MG63 (cell line): Measurements from ENCODE around the gene RETREG1. TPM values are rescaled to one million over a fixed set of nuclear protein-coding genes. Genes with fewer than 3 reads are reported as not detected.
"Not testable (repeated sequence)": the region's sequence is repeated elsewhere in the genome, so short reads cannot be mapped to it uniquely, and the experiment has no call there.

Source experiments
- DNase-seq: peaks from one replicate; pipeline ENCODE4 v3.0.0-alpha.2; 2020
- H3K27me3 ChIP-seq: fragments of 250-450 bp; sonication (Bioruptor Pico); 2 replicates; pipeline ENCODE4 v1.5.1; 2020; ENCODE audit warnings: mild to moderate bottlenecking, moderate library complexity
- H3K36me3 ChIP-seq: fragments of 250-450 bp; sonication (Bioruptor Pico); 2 replicates; pipeline ENCODE4 v1.5.1; 2020; ENCODE audit warnings: mild to moderate bottlenecking, moderate library complexity
- H3K4me3 ChIP-seq: fragments of 250-450 bp; sonication (Bioruptor Pico); 2 replicates; pipeline ENCODE4 v1.5.1; 2020; ENCODE audit warnings: mild to moderate bottlenecking, moderate library complexity
- H3K9me3 ChIP-seq: fragments of 250-450 bp; sonication (Bioruptor Pico); 2 replicates; pipeline ENCODE4 v1.5.1; 2020; ENCODE audit warnings: mild to moderate bottlenecking, moderate library complexity
- total RNA-seq: library from RNA; depleted of rRNA; stranded (reverse); fragments of >200 nt; shearing (Covaris generic); gene quantifications from 2 replicates; pipeline ENCODE4 v1.2.3, GENCODE V29; 2014; ENCODE audit warnings: low replicate concordance; rRNA removed

RETREG1 gene
- total RNA-seq = 0.12 and 0.16 TPM in 2 replicates

GRCh38 chr5:16616536-16617273, at the start of gene RETREG1:
Gene RETREG1, minus strand, starts transcription at chr5:16616997. Its CDS starts 26 bp downstream, at chr5:16616971.
- H3K4me3 ChIP-seq = peak within 1 kb of the TSS; percentile 44
- peaks cover 46% of the 10 kb centered on the region for H3K27me3 ChIP-seq
- no peaks in the 10 kb centered on the region for H3K9me3 ChIP-seq
- no peaks in the 10 kb centered on the region for H3K36me3 ChIP-seq
- DNase-seq = peak; percentile 66

GRCh38 chr5:16666130-16666882, 49.5 kb upstream of the RETREG1 start:
- peaks cover 84% of the 10 kb centered on the region for H3K36me3 ChIP-seq
- no peaks in the 10 kb centered on the region for H3K9me3 ChIP-seq

GRCh38 chr5:16665601-16666000, 48.8 kb upstream of the RETREG1 start:
- H3K36me3 ChIP-seq = peaks cover 76% of the 10 kb centered on the region
- DNase-seq = no peak

More at GRCh38 chr5:16666130-16666882, 49.5 kb upstream of the RETREG1 start:
- Histone ChIP-seq H3K27me3 (no peaks in the 10 kb centered on the region), H3K4me3 (no peak overlapping the region)
- no peak for DNase-seq

GRCh38 chr5:16664368-16664767, 47.6 kb upstream of the RETREG1 start:
- no peak for DNase-seq
- Histone ChIP-seq H3K9me3 (no peaks in the 10 kb centered on the region), H3K4me3 (no peak overlapping the region), H3K36me3 (peaks cover 64% of the 10 kb centered on the region), H3K27me3 (no peaks in the 10 kb centered on the region)

More at GRCh38 chr5:16665601-16666000, 48.8 kb upstream of the RETREG1 start:
- Histone ChIP-seq H3K4me3 (no peak overlapping the region), H3K9me3 (no peaks in the 10 kb centered on the region), H3K27me3 (no peaks in the 10 kb centered on the region)

GRCh38 chr5:16663840-16664239, 47.0 kb upstream of the RETREG1 start:
- no peaks in the 10 kb centered on the region for H3K9me3 ChIP-seq
- no peak for DNase-seq
- H3K4me3 ChIP-seq = no peak overlapping the region
- H3K27me3 ChIP-seq = no peaks in the 10 kb centered on the region
- peaks cover 60% of the 10 kb centered on the region for H3K36me3 ChIP-seq

- Histone ChIP-seq H3K4me3 (no peak overlapping the region), H3K36me3 (peaks cover 39% of the 10 kb centered on the region), H3K27me3 (no peaks in the 10 kb centered on the region)
Measured at GRCh38 chr5:16661713-16662112, 44.9 kb upstream of the RETREG1 start.

GRCh38 chr5:16660982-16661381, 44.2 kb upstream of the RETREG1 start:
- DNase-seq = no peak
- Histone ChIP-seq H3K4me3 (no peak overlapping the region), H3K36me3 (peaks cover 31% of the 10 kb centered on the region), H3K27me3 (no peaks in the 10 kb centered on the region), H3K9me3 (no peaks in the 10 kb centered on the region)

More at GRCh38 chr5:16661713-16662112, 44.9 kb upstream of the RETREG1 start:
- H3K9me3 ChIP-seq = no peaks in the 10 kb centered on the region
- DNase-seq = no peak

GRCh38 chr5:16659536-16659935, 42.7 kb upstream of the RETREG1 start:
- no peak overlapping the region for H3K4me3 ChIP-seq
- H3K9me3 ChIP-seq = no peaks in the 10 kb centered on the region
- DNase-seq = no peak

GRCh38 chr5:16656561-16657191, 39.9 kb upstream of the RETREG1 start:
- Histone ChIP-seq H3K36me3 (no peaks in the 10 kb centered on the region), H3K9me3 (no peaks in the 10 kb centered on the region), H3K27me3 (no peaks in the 10 kb centered on the region), H3K4me3 (no peak overlapping the region)
- no peak for DNase-seq

More at GRCh38 chr5:16659536-16659935, 42.7 kb upstream of the RETREG1 start:
- peaks cover 19% of the 10 kb centered on the region for H3K36me3 ChIP-seq
- no peaks in the 10 kb centered on the region for H3K27me3 ChIP-seq

- H3K27me3 ChIP-seq = no peaks in the 10 kb centered on the region
- no peak overlapping the region for H3K4me3 ChIP-seq
- H3K36me3 ChIP-seq = no peaks in the 10 kb centered on the region
- DNase-seq = no peak
- H3K9me3 ChIP-seq = no peaks in the 10 kb centered on the region
Measured at GRCh38 chr5:16654647-16655334, 38.0 kb upstream of the RETREG1 start.

GRCh38 chr5:16648739-16649138, 31.9 kb upstream of the RETREG1 start:
- not testable (repeated sequence) for H3K4me3 ChIP-seq, H3K36me3 ChIP-seq, H3K9me3 ChIP-seq, H3K27me3 ChIP-seq, DNase-seq

GRCh38 chr5:16644301-16644889, 27.6 kb upstream of the RETREG1 start:
- H3K4me3 ChIP-seq = no peak overlapping the region
- H3K36me3 ChIP-seq = no peaks in the 10 kb centered on the region
- peaks cover 9% of the 10 kb centered on the region; the same call in 1 of the 2 replicates for H3K27me3 ChIP-seq
- H3K9me3 ChIP-seq = no peaks in the 10 kb centered on the region; the same call in 1 of the 2 replicates
- no peak for DNase-seq

- no peaks in the 10 kb centered on the region for H3K9me3 ChIP-seq
- DNase-seq = no peak
- H3K27me3 ChIP-seq = peaks cover 9% of the 10 kb centered on the region; the same call in 1 of the 2 replicates
- no peak overlapping the region for H3K4me3 ChIP-seq
- no peaks in the 10 kb centered on the region for H3K36me3 ChIP-seq
Measured at GRCh38 chr5:16642867-16643266, 26.1 kb upstream of the RETREG1 start.

- Histone ChIP-seq H3K4me3 (no peak overlapping the region), H3K36me3 (no peaks in the 10 kb centered on the region), H3K9me3 (no peaks in the 10 kb centered on the region), H3K27me3 (peaks cover 7% of the 10 kb centered on the region)
- no peak for DNase-seq
Measured at GRCh38 chr5:16639206-16639605, 22.4 kb upstream of the RETREG1 start.

- Histone ChIP-seq H3K9me3 (no peaks in the 10 kb centered on the region), H3K27me3 (peaks cover 31% of the 10 kb centered on the region), H3K36me3 (no peaks in the 10 kb centered on the region), H3K4me3 (no peak overlapping the region)
- DNase-seq = no peak
Measured at GRCh38 chr5:16628376-16628775, 11.6 kb upstream of the RETREG1 start.

- no peak for DNase-seq
- H3K27me3 ChIP-seq = peaks cover 31% of the 10 kb centered on the region
- no peaks in the 10 kb centered on the region for H3K36me3 ChIP-seq
- no peak overlapping the region for H3K4me3 ChIP-seq
- no peaks in the 10 kb centered on the region for H3K9me3 ChIP-seq
Measured at GRCh38 chr5:16626696-16627264, 10.0 kb upstream of the RETREG1 start.
